WTC11 (cell line): ENCODE measurements around the gene TMCC1. TPM values are rescaled to one million over a fixed set of nuclear protein-coding genes. Genes with fewer than 3 reads are reported as not detected.
"Not testable (repeated sequence)": the region's sequence is repeated elsewhere in the genome, so short reads cannot be mapped to it uniquely, and the experiment has no call there.

Experiments
- ATAC-seq: fragments of 200-7000 bp; cut with Tn5 transposase; 2 replicates; pipeline ENCODE4 v1.10.0; 2021; ENCODE audit warnings: mild to moderate bottlenecking, moderate library complexity
- CTCF ChIA-PET: fragments of 300-600 bp; sonication (Branson Sonifier 250); formaldehyde crosslinking; loops from one replicate; lab custom pipeline; 2021; ENCODE audit warnings: antibody characterized with exemption; lab: Charles Lee
- POLR2A ChIA-PET: fragments of 350-600 bp; sonication (Branson Sonifier 250); formaldehyde crosslinking; loops from one replicate; lab custom pipeline; 2021; ENCODE audit warnings: antibody characterized with exemption; lab: Charles Lee
- DNase-seq: peaks from one replicate; pipeline ENCODE4 v3.0.0; 2021; ENCODE audit warnings: low spot score
- H3K27ac Mint-ChIP-seq: 2 replicates; pipeline ENCODE4 v1.8.0; 2021; ENCODE audit warnings: mixed read lengths
- H3K27me3 Mint-ChIP-seq: 2 replicates; pipeline ENCODE4 v1.8.0; 2021; ENCODE audit warnings: low read depth, mild to moderate bottlenecking, moderate library complexity, mixed read lengths
- H3K36me3 Mint-ChIP-seq: 2 replicates; pipeline ENCODE4 v1.8.0; 2021; ENCODE audit warnings: mixed read lengths
- H3K4me1 Mint-ChIP-seq: 2 replicates; pipeline ENCODE4 v1.8.0; 2022; ENCODE audit warnings: mixed read lengths
- H3K4me3 Mint-ChIP-seq: 2 replicates; pipeline ENCODE4 v1.8.0; 2021; ENCODE audit warnings: mild to moderate bottlenecking, moderate library complexity, mixed read lengths
- H3K9me3 Mint-ChIP-seq: 2 replicates; pipeline ENCODE4 v1.8.0; 2021; ENCODE audit warnings: mixed read lengths
- AFF4 ChIP-seq: sonication (generic); formaldehyde crosslinking; IDR thresholded peaks from 2 replicates; pipeline ENCODE4 v1.8.1; 2023; ENCODE audit warnings: mild to moderate bottlenecking, missing genetic modification reagents, borderline replicate concordance
- FOXK1 ChIP-seq: sonication (generic); formaldehyde crosslinking; IDR thresholded peaks from 2 replicates; pipeline ENCODE4 v1.8.0; 2022; ENCODE audit warnings: mild to moderate bottlenecking, moderate library complexity, missing genetic modification reagents
- HMGA2 ChIP-seq: fragments of 250-450 bp; sonication (Bioruptor Pico); IDR thresholded peaks from 2 replicates; pipeline ENCODE4 v1.4.0; 2021; ENCODE audit warnings: mild to moderate bottlenecking, moderate library complexity
- IRF2 ChIP-seq: sonication (generic); formaldehyde crosslinking; IDR thresholded peaks from 2 replicates; pipeline ENCODE4 v1.8.0; 2022; ENCODE audit warnings: low read depth, missing genetic modification reagents, borderline replicate concordance
- JUN ChIP-seq: sonication (generic); formaldehyde crosslinking; IDR thresholded peaks from 2 replicates; pipeline ENCODE4 v1.8.0; 2023; ENCODE audit warnings: mild to moderate bottlenecking, missing genetic modification reagents
- SP1 ChIP-seq: sonication (generic); formaldehyde crosslinking; conservative IDR thresholded peaks from 2 replicates; pipeline ENCODE4 v1.8.1; 2022; ENCODE audit warnings: missing genetic modification reagents
- TCF7 ChIP-seq: sonication (generic); formaldehyde crosslinking; IDR thresholded peaks from 2 replicates; pipeline ENCODE4 v1.8.0; 2022; ENCODE audit warnings: mild to moderate bottlenecking, low read depth, missing genetic modification reagents, moderate library complexity
- TEAD1 ChIP-seq: sonication (generic); formaldehyde crosslinking; IDR thresholded peaks from 2 replicates; pipeline ENCODE4 v1.8.0; 2022; ENCODE audit warnings: mild to moderate bottlenecking, missing genetic modification reagents
- TP53 ChIP-seq: sonication (generic); formaldehyde crosslinking; IDR thresholded peaks from 2 replicates; pipeline ENCODE4 v1.8.1; 2023; ENCODE audit warnings: mild to moderate bottlenecking, missing genetic modification reagents
- USF1 ChIP-seq: sonication (generic); formaldehyde crosslinking; IDR thresholded peaks from 2 replicates; pipeline ENCODE4 v1.8.0; 2022; ENCODE audit warnings: mild to moderate bottlenecking, missing genetic modification reagents
- USF2 ChIP-seq: sonication (generic); formaldehyde crosslinking; IDR thresholded peaks from 2 replicates; pipeline ENCODE4 v1.8.1; 2023; ENCODE audit warnings: mild to moderate bottlenecking, missing genetic modification reagents, moderate library complexity
- ZNF263 ChIP-seq: sonication (generic); formaldehyde crosslinking; IDR thresholded peaks from 2 replicates; pipeline ENCODE4 v1.8.1; 2022; ENCODE audit warnings: low read depth, mild to moderate bottlenecking, moderate library complexity, missing genetic modification reagents
- ZNF671 ChIP-seq: fragments of 250-450 bp; sonication (Bioruptor Pico); IDR thresholded peaks from 2 replicates; pipeline ENCODE4 v1.8.0; 2021; ENCODE audit warnings: mild to moderate bottlenecking
- total RNA-seq: library from RNA; stranded (reverse); gene quantifications from 3 replicates; pipeline ENCODE4 v1.2.3, GENCODE V29; 2021
- TF ChIP-seq, protein P1 (sequence below): fragments of 250-450 bp; sonication (Bioruptor Pico); IDR thresholded peaks from 2 replicates; pipeline ENCODE4 v1.8.0; 2021; ENCODE audit warnings: mild to moderate bottlenecking
- TF ChIP-seq, protein P2 (sequence below): sonication (generic); formaldehyde crosslinking; IDR thresholded peaks from 2 replicates; pipeline ENCODE4 v1.8.1; 2023; ENCODE audit warnings: mild to moderate bottlenecking, moderate library complexity, missing genetic modification reagents
- TF ChIP-seq, protein P3 (sequence below): sonication (generic); formaldehyde crosslinking; IDR thresholded peaks from 2 replicates; pipeline ENCODE4 v1.8.1; 2022; ENCODE audit warnings: low read depth, missing genetic modification reagents, borderline replicate concordance

The TMCC1 gene
- total RNA-seq, 1 experiment from 2014 or later, result 29.3 TPM

GRCh38 chr3:129857899-129858298 lies 35.6 kb downstream of the TMCC1 start:
- no peaks in the 10 kb centered on the region for H3K27me3 Mint-ChIP-seq
- ATAC-seq, result no peak
- TF ChIP-seq TP53 (CRISPR knock-in tag) (no peak), HMGA2 (CRISPR knock-in tag) (no peak), TEAD1 (no peak), IRF2 (CRISPR knock-in tag) (no peak), TCF7 (CRISPR knock-in tag) (no peak), ZNF263 (no peak), SP1 (CRISPR knock-in tag) (no peak), USF2 (CRISPR knock-in tag) (no peak), AFF4 (CRISPR knock-in tag) (no peak), USF1 (CRISPR knock-in tag) (no peak), JUN (CRISPR knock-in tag) (no peak), FOXK1 (CRISPR knock-in tag) (no peak), ZNF671 (no peak)
- TF ChIP-seq, protein P1, sequence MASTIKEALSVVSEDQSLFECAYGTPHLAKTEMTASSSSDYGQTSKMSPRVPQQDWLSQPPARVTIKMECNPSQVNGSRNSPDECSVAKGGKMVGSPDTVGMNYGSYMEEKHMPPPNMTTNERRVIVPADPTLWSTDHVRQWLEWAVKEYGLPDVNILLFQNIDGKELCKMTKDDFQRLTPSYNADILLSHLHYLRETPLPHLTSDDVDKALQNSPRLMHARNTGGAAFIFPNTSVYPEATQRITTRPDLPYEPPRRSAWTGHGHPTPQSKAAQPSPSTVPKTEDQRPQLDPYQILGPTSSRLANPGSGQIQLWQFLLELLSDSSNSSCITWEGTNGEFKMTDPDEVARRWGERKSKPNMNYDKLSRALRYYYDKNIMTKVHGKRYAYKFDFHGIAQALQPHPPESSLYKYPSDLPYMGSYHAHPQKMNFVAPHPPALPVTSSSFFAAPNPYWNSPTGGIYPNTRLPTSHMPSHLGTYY, result no peak
- TF ChIP-seq, protein P2, sequence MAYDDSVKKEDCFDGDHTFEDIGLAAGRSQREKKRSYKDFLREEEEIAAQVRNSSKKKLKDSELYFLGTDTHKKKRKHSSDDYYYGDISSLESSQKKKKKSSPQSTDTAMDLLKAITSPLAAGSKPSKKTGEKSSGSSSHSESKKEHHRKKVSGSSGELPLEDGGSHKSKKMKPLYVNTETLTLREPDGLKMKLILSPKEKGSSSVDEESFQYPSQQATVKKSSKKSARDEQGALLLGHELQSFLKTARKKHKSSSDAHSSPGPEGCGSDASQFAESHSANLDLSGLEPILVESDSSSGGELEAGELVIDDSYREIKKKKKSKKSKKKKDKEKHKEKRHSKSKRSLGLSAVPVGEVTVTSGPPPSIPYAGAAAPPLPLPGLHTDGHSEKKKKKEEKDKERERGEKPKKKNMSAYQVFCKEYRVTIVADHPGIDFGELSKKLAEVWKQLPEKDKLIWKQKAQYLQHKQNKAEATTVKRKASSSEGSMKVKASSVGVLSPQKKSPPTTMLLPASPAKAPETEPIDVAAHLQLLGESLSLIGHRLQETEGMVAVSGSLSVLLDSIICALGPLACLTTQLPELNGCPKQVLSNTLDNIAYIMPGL (CRISPR knock-in tag), result no peak
- TF ChIP-seq, protein P3, sequence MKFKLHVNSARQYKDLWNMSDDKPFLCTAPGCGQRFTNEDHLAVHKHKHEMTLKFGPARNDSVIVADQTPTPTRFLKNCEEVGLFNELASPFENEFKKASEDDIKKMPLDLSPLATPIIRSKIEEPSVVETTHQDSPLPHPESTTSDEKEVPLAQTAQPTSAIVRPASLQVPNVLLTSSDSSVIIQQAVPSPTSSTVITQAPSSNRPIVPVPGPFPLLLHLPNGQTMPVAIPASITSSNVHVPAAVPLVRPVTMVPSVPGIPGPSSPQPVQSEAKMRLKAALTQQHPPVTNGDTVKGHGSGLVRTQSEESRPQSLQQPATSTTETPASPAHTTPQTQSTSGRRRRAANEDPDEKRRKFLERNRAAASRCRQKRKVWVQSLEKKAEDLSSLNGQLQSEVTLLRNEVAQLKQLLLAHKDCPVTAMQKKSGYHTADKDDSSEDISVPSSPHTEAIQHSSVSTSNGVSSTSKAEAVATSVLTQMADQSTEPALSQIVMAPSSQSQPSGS (CRISPR knock-in tag), result no peak
- H3K9me3 Mint-ChIP-seq, result no peaks in the 10 kb centered on the region
- CTCF ChIA-PET, result no interaction called here
- H3K4me3 Mint-ChIP-seq, result no peak overlapping the region
- H3K36me3 Mint-ChIP-seq, result peaks cover 23% of the 10 kb centered on the region
- DNase-seq, result no peak
- POLR2A ChIA-PET, result no interaction called here
- peak overlapping the region; percentile 63 for H3K27ac Mint-ChIP-seq
- H3K4me1 Mint-ChIP-seq, result peaks cover 20% of the 10 kb centered on the region

DNA sequence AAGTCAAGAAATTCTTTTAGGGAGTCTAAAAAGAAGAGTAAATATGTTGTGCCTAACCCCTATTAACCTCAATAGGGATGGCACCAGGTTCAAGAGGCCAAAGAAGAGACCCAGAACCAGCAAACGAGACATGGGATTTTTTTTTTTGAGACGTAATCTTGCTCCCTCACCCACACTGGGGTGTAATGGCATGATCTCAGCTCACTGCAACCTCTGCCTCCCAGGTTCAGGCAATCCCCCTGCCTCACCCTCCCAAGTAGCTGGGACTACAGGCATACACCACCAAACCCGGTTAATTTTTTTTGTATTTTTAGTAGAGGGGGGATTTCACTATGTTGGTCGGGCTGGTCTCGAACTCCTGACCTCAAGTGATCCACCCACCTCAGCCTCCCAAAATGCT lies 36.7 kb downstream of the TMCC1 start:
- H3K4me3 Mint-ChIP-seq, ATAC-seq, H3K27me3 Mint-ChIP-seq, CTCF ChIA-PET, H3K9me3 Mint-ChIP-seq, DNase-seq, POLR2A ChIA-PET: not testable (repeated sequence)
- H3K36me3 Mint-ChIP-seq, result peaks cover 24% of the 10 kb centered on the region
- peaks cover 20% of the 10 kb centered on the region for H3K4me1 Mint-ChIP-seq
- peak overlapping the region; percentile 58; the same call in 1 of the 2 replicates for H3K27ac Mint-ChIP-seq
